ENCODE results near the gene SP140L. TPM values are rescaled to one million over a fixed set of nuclear protein-coding genes. Genes with fewer than 3 reads are reported as not detected.

SP140L gene
- 3.5 to 4.6 TPM (median 4.1 TPM) in 5 replicates for total RNA-seq (2022; extraction: Qiagen RNA extraction; ENCODE audit: low read depth)

DNA sequence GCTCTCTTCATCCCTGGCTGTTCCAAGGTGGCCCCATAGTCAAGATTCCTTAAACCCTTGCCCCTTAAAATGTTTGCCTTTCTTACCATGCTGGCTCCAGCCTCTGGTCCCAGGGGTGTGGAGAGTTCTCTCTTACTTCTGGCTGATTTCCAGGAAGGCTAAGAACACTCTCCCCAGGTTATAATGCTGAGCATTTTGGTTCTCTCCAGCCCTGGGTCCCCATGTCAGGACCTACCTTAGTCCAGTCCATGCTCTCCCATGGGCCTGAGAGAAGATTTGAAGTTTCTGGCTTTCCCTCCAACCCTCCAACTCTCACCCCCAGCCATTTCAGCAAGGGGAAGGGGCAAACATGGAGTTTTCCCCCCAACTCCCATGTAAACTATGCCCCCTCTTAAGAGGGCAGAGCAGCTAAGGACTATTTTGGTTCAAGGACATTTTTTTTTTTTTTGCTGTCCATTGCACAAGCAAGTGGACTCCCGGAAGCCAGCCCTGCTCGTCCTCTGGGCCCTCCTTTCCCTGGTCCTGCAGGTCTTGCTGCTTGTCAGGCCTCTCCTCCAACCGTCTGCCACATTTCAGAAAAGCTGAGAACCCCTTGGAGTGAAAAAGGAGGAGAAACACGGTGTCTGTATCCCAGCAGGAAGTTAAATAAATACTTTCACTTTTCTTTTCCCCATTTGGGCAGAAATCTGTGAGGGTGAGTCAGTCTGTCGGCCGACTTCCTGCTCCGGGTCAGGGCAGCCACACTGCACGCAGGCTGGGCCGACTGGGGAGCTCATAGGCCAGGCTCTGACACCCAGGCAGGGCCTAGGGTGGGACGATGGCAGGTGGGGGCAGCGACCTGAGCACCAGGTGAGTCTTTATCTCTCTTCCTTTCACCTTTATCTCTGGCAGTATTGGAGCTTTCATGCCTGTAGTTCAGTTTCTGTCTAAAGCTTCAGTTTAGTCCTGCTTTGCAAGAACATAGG, at the start of gene SP140L:
Gene SP140L, plus strand, starts transcription at position 741 of the 965 bp plus-strand sequence. Its CDS starts 77 bp downstream, at position 818.

DNA sequence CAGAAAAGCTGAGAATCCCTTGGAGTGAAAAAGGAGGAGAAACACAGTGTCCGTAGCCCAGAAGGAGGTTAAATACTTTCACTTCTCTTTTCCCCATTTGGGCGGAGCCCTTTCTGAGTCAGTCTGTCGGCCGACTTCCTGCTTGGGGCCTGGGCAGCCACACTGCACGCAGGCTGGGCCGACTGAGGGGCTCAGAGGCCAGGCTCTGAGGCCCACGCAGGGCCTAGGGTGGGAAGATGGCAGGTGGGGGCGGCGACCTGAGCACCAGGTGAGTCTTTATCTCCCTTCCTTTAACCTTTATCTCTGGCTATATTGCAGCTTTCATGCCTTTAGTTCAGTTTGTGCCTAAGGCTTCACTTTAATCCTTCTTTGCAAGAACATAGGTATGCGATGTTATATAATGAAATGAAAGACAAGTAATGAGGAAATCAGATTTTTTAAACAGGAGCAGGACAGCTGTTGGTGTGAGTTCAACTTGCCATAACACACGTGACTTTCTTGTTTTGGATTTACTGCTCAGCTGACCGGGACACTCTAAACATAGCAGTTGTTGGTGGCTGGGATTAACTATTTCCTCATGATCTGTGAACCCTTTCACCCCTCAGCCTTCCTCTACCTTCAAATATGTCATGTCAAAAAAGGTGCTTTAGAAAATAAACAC, 89.2 kb downstream of the SP140L start, which contains the start of gene SP100:
Gene SP100, plus strand, starts transcription at position 141 of the 661 bp plus-strand sequence. Its CDS starts 96 bp downstream, at position 237.

Other genes with a start within 250 kb of the SP140L start
- gene SP110, start 107.2 kb upstream of the SP140L start, total RNA-seq (2022; extraction: Qiagen RNA extraction; ENCODE audit: low read depth), result 5.6 to 7.2 TPM (median 6.8 TPM) in 5 replicates
- 0.16 to 0.24 TPM (median 0.19 TPM) in 4 of 5 replicates, not detected in the other for gene SP140, start 101.5 kb upstream of the SP140L start, total RNA-seq (2022; extraction: Qiagen RNA extraction; ENCODE audit: low read depth)
- gene SP100, start 89.0 kb downstream of the SP140L start, total RNA-seq (2022; extraction: Qiagen RNA extraction; ENCODE audit: low read depth), result 28.2 to 36.6 TPM (median 30.6 TPM) in 5 replicates

Data from A549 treated with DMSO at 1 μM for 4 hours (cell line).